Measurements from ENCODE around the gene PSD.
"Not testable (repeated sequence)": the region's sequence is repeated elsewhere in the genome, so short reads cannot be mapped to it uniquely, and the experiment has no call there.

GRCh38 chr10:102454662-102455487 is 36.3 kb upstream of the PSD start:
- TF ChIP-seq ZNF384 (IDR thresholded peaks at IDR 0.05); BHLHE40 (IDR thresholded peaks at IDR 0.05; ENCODE audit: borderline replicate concordance); FOXK2 (IDR thresholded peaks at IDR 0.05); CTBP1 (IDR thresholded peaks at IDR 0.05; ENCODE audit: borderline replicate concordance): not testable (repeated sequence)
